Right atrium auricular region (tissue), 2 donors: ENCODE measurements around the gene ANKRD1. TPM values are rescaled to one million over a fixed set of nuclear protein-coding genes. Genes with fewer than 3 reads are reported as not detected.

Experiments
- DNase-seq: peaks from one replicate; pipeline ENCODE4 v3.0.0-alpha.2; 2019; ENCODE audit warnings: low spot score
- H3K27ac ChIP-seq, 2 donors: fragments of 200-600 bp; sonication (generic); 1 replicate in 1 of 2; 2 replicates in 1 of 2; pipeline ENCODE4 v1.5.1; 2016 to 2019
- H3K27me3 ChIP-seq, 2 donors: fragments of 200-600 bp; sonication (generic); one replicate each; pipeline versions ENCODE4 v1.5.1 to v1.6.0; 2017 to 2019
- H3K36me3 ChIP-seq: fragments of 200-600 bp; sonication (generic); one replicate; pipeline ENCODE4 v1.5.1; 2016
- H3K4me1 ChIP-seq, 2 donors: fragments of 200-600 bp; sonication (generic); one replicate each; pipeline versions ENCODE4 v1.5.1 to v1.6.0; 2017 to 2019
- H3K4me3 ChIP-seq, 2 donors: fragments of 200-600 bp; sonication (generic); 1 replicate in 1 of 2; 2 replicates in 1 of 2; pipeline ENCODE4 v1.5.1; 2017 to 2019; ENCODE audit warnings: mild to moderate bottlenecking in 1 of 2, moderate library complexity in 1 of 2
- H3K9me3 ChIP-seq, 2 donors: fragments of 200-600 bp; sonication (generic); one replicate each; pipeline ENCODE4 v1.5.1; 2019
- CTCF ChIP-seq, 2 donors: fragments of 200-600 bp; sonication (generic); IDR thresholded peaks; one replicate each; pipeline ENCODE4 v1.5.1; 2019; ENCODE audit warnings: antibody characterized with exemption in 2 of 2
- total RNA-seq, 2 donors: library from RNA; depleted of rRNA; stranded (reverse); fragments of >200 nt; gene quantifications; one replicate each; pipeline ENCODE4 v1.1.0, GENCODE V29; 2016

Gene ANKRD1
- total RNA-seq, 2 donors from 2014 or later: 3,842 to 8,672 TPM

GRCh38 chr10:90893190-90893589, 27.7 kb downstream of the ANKRD1 start:
- DNase-seq: no peak
- H3K4me3 ChIP-seq: no peak overlapping the region
- no peak overlapping the region for H3K27ac ChIP-seq
- H3K36me3 ChIP-seq: peaks cover 36% of the 10 kb centered on the region
- TF ChIP-seq CTCF (IDR thresholded peaks at IDR 0.05): no peak
- no peaks in the 10 kb centered on the region for H3K27me3 ChIP-seq
- no peaks in the 10 kb centered on the region for H3K9me3 ChIP-seq
- H3K4me1 ChIP-seq: no peaks in the 10 kb centered on the region

GRCh38 chr10:90890347-90890746, 30.5 kb downstream of the ANKRD1 start:
- peaks cover 48% of the 10 kb centered on the region for H3K36me3 ChIP-seq
- TF ChIP-seq CTCF (IDR thresholded peaks at IDR 0.05): no peak

GRCh38 chr10:90889636-90890035, 31.3 kb downstream of the ANKRD1 start:
- H3K36me3 ChIP-seq: peaks cover 53% of the 10 kb centered on the region
- H3K27me3 ChIP-seq: no peaks in the 10 kb centered on the region
- TF ChIP-seq CTCF (IDR thresholded peaks at IDR 0.05): no peak
- H3K4me3 ChIP-seq: no peak overlapping the region
- DNase-seq: no peak
- H3K9me3 ChIP-seq: no peaks in the 10 kb centered on the region
- no peaks in the 10 kb centered on the region for H3K4me1 ChIP-seq
- H3K27ac ChIP-seq: no peak overlapping the region

More at GRCh38 chr10:90890347-90890746, 30.5 kb downstream of the ANKRD1 start:
- Histone ChIP-seq H3K4me3 (no peak overlapping the region), H3K9me3 (no peaks in the 10 kb centered on the region), H3K27me3 (no peaks in the 10 kb centered on the region), H3K4me1 (no peaks in the 10 kb centered on the region), H3K27ac (no peak overlapping the region)
- DNase-seq: no peak

- Histone ChIP-seq H3K27ac (no peak overlapping the region), H3K4me3 (no peak overlapping the region), H3K27me3 (no peaks in the 10 kb centered on the region), H3K9me3 (no peaks in the 10 kb centered on the region), H3K36me3 (peaks cover 48% of the 10 kb centered on the region), H3K4me1 (no peaks in the 10 kb centered on the region)
- DNase-seq: no peak
- no peak for TF ChIP-seq CTCF (IDR thresholded peaks at IDR 0.05)
These were observed 32.5 kb downstream of the ANKRD1 start for GRCh38 chr10:90888387-90888786.

- Histone ChIP-seq H3K4me1 (no peaks in the 10 kb centered on the region), H3K36me3 (peaks cover 42% of the 10 kb centered on the region), H3K9me3 (no peaks in the 10 kb centered on the region), H3K27me3 (no peaks in the 10 kb centered on the region), H3K4me3 (no peak overlapping the region), H3K27ac (no peak overlapping the region)
- no peak for DNase-seq
- TF ChIP-seq CTCF (IDR thresholded peaks at IDR 0.05): no peak
These were observed 33.3 kb downstream of the ANKRD1 start for GRCh38 chr10:90887555-90887954.

- TF ChIP-seq CTCF (IDR thresholded peaks at IDR 0.05): no peak
- H3K36me3 ChIP-seq: peaks cover 38% of the 10 kb centered on the region
- H3K4me1 ChIP-seq: no peaks in the 10 kb centered on the region
- no peaks in the 10 kb centered on the region for H3K27me3 ChIP-seq
- H3K9me3 ChIP-seq: no peaks in the 10 kb centered on the region
- DNase-seq: no peak
- no peak overlapping the region for H3K4me3 ChIP-seq
- no peak overlapping the region for H3K27ac ChIP-seq
These were observed 35.7 kb downstream of the ANKRD1 start for GRCh38 chr10:90885176-90885575.
